HG03565 (cell line): Measurements from ENCODE around the gene FAT3.

Source experiments
- ATAC-seq: cut with Tn5 transposase; IDR thresholded peaks from one replicate; pipeline ENCODE4 v1.9.1; 2021; ENCODE audit warnings: mild to moderate bottlenecking, moderate library complexity; ENCODE audit not compliant: unreplicated experiment

Gene FAT3

GRCh38 chr11:92224407-92225124 lies at the start of gene FAT3:
Gene FAT3 (plus strand): TSS chr11:92224818. CDS start chr11:92352113, 127,295 bp downstream.
- no peak for ATAC-seq

- no peak for ATAC-seq
Observed at GRCh38 chr11:92179017-92179670, 45.5 kb upstream of the FAT3 start.

GRCh38 chr11:92180226-92180625 lies 44.4 kb upstream of the FAT3 start:
- ATAC-seq: no peak

- ATAC-seq: no peak
Observed at GRCh38 chr11:92180664-92181251, 43.9 kb upstream of the FAT3 start.

GRCh38 chr11:92190535-92191206 lies 33.9 kb upstream of the FAT3 start:
- ATAC-seq: no peak

- ATAC-seq: no peak
Observed at GRCh38 chr11:92192141-92192540, 32.5 kb upstream of the FAT3 start.

GRCh38 chr11:92198268-92198667 lies 26.4 kb upstream of the FAT3 start:
- ATAC-seq: no peak

GRCh38 chr11:92199991-92200390 lies 24.6 kb upstream of the FAT3 start:
- ATAC-seq: no peak

GRCh38 chr11:92204731-92205130 lies 19.9 kb upstream of the FAT3 start:
- ATAC-seq: no peak

GRCh38 chr11:92206441-92206840 lies 18.2 kb upstream of the FAT3 start:
- ATAC-seq: no peak

GRCh38 chr11:92211576-92212167 lies 12.9 kb upstream of the FAT3 start:
- no peak for ATAC-seq

GRCh38 chr11:92212530-92212929 lies 12.1 kb upstream of the FAT3 start:
- no peak for ATAC-seq

- ATAC-seq: no peak
Observed at GRCh38 chr11:92216789-92217188, 7.8 kb upstream of the FAT3 start.

GRCh38 chr11:92219476-92219875 lies 5.1 kb upstream of the FAT3 start:
- no peak for ATAC-seq

GRCh38 chr11:92222701-92223100 lies 1.9 kb upstream of the FAT3 start:
- ATAC-seq: no peak

GRCh38 chr11:92224054-92224406 lies 588 bp upstream of the FAT3 start:
- no peak for ATAC-seq

- no peak for ATAC-seq
Observed at GRCh38 chr11:92225125-92225567, 528 bp downstream of the FAT3 start.

- ATAC-seq: no peak
Observed at GRCh38 chr11:92225568-92226330, 1.1 kb downstream of the FAT3 start.

GRCh38 chr11:92226331-92227229 lies 2.0 kb downstream of the FAT3 start:
- no peak for ATAC-seq
